Superior temporal gyrus (tissue), 1 donor: ENCODE measurements around the gene TBCK.

Source experiments
- DNase-seq: peaks from one replicate; pipeline ENCODE4 v3.0.0-alpha.2; 2016; ENCODE audit errors: extremely low spot score

The TBCK gene

GRCh38 chr4:106038908-106039307, 277.1 kb downstream of the TBCK start:
- DNase-seq, result no peak

- no peak for DNase-seq
Measured at GRCh38 chr4:106038012-106038411, 278.0 kb downstream of the TBCK start.

GRCh38 chr4:106036848-106037247, 279.2 kb downstream of the TBCK start:
- DNase-seq, result no peak

GRCh38 chr4:106036334-106036733, 279.7 kb downstream of the TBCK start:
- no peak for DNase-seq

- no peak for DNase-seq
Measured at GRCh38 chr4:106035204-106035603, 280.8 kb downstream of the TBCK start.

- DNase-seq, result no peak
Measured at GRCh38 chr4:106034751-106035150, 281.3 kb downstream of the TBCK start.

GRCh38 chr4:106034220-106034619, 281.8 kb downstream of the TBCK start:
- DNase-seq, result no peak

GRCh38 chr4:106033469-106033868, 282.5 kb downstream of the TBCK start:
- no peak for DNase-seq

- DNase-seq, result no peak
Measured at GRCh38 chr4:106032851-106033286, 283.1 kb downstream of the TBCK start.

- no peak for DNase-seq
Measured at GRCh38 chr4:106022454-106022853, 293.6 kb downstream of the TBCK start.

- no peak for DNase-seq
Measured at GRCh38 chr4:106021737-106022410, 294.1 kb downstream of the TBCK start.

GRCh38 chr4:106019771-106020170, 296.2 kb downstream of the TBCK start:
- no peak for DNase-seq

- no peak for DNase-seq
Measured at GRCh38 chr4:106017975-106018374, 298.0 kb downstream of the TBCK start.

- no peak for DNase-seq
Measured at GRCh38 chr4:106011387-106011786, 304.6 kb downstream of the TBCK start.

GRCh38 chr4:106010761-106011160, 305.2 kb downstream of the TBCK start:
- no peak for DNase-seq

- no peak for DNase-seq
Measured at GRCh38 chr4:106002994-106003393, 313.0 kb downstream of the TBCK start.

- DNase-seq, result no peak
Measured at GRCh38 chr4:105998171-105999063, 317.6 kb downstream of the TBCK start.

- DNase-seq, result no peak
Measured at GRCh38 chr4:105996845-105997244, 319.2 kb downstream of the TBCK start.

- DNase-seq, result no peak
Measured at GRCh38 chr4:105994841-105995501, 321.0 kb downstream of the TBCK start.

GRCh38 chr4:105994061-105994460, 321.9 kb downstream of the TBCK start:
- DNase-seq, result no peak

- no peak for DNase-seq
Measured at GRCh38 chr4:105992641-105993305, 323.2 kb downstream of the TBCK start.

- no peak for DNase-seq
Measured at GRCh38 chr4:105991726-105992125, 324.3 kb downstream of the TBCK start.
